OCI-LY1 (cell line): Measurements from ENCODE around the gene OSBPL1A.

Source experiments
- H2AFZ ChIP-seq: fragments of 200-600 bp; sonication (generic), shearing (Covaris generic); 2 replicates; pipeline ENCODE4 v1.6.0; 2014; ENCODE audit warnings: antibody characterized with exemption, mild to moderate bottlenecking, low read length
- H3F3A ChIP-seq: fragments of 200-600 bp; sonication (generic), shearing (Covaris generic); 2 replicates; pipeline ENCODE4 v1.6.0; 2014; ENCODE audit warnings: mild to moderate bottlenecking, antibody characterized with exemption, low read length, moderate library complexity; ENCODE audit not compliant: insufficient read depth
- H3K27ac ChIP-seq: fragments of 200-600 bp; sonication (generic); 2 replicates; pipeline ENCODE4 v1.5.1; 2014; ENCODE audit warnings: low read length, mixed run types, mild to moderate bottlenecking, low read depth; ENCODE audit not compliant: poor library complexity, severe bottlenecking
- H3K27me3 ChIP-seq: fragments of 200-600 bp; sonication (generic); 2 replicates; pipeline ENCODE4 v1.6.0; 2014; ENCODE audit warnings: antibody characterized with exemption, mild to moderate bottlenecking, low read length, moderate library complexity; ENCODE audit not compliant: insufficient read depth
- H3K36me3 ChIP-seq: fragments of 200-600 bp; sonication (generic); 2 replicates; pipeline ENCODE4 v1.6.1; 2014; ENCODE audit warnings: mild to moderate bottlenecking, antibody characterized with exemption, low read length, moderate library complexity, mixed read lengths; ENCODE audit not compliant: insufficient read depth
- H3K4me1 ChIP-seq: fragments of 200-600 bp; sonication (generic); 2 replicates; pipeline ENCODE4 v1.5.1; 2014; ENCODE audit warnings: mild to moderate bottlenecking, low read length, moderate library complexity; ENCODE audit not compliant: insufficient read depth, severe bottlenecking
- H3K4me2 ChIP-seq: fragments of 200-600 bp; sonication (generic), shearing (Covaris generic); 2 replicates; pipeline ENCODE4 v1.6.1; 2014; ENCODE audit warnings: low read length
- H3K4me3 ChIP-seq: fragments of 200-600 bp; sonication (generic); 2 replicates; pipeline ENCODE4 v1.5.1; 2014; ENCODE audit warnings: low read length, low read depth, mild to moderate bottlenecking, mixed read lengths; ENCODE audit not compliant: poor library complexity, severe bottlenecking
- H3K79me2 ChIP-seq: fragments of 200-600 bp; shearing (Covaris generic); 2 replicates; pipeline ENCODE4 v1.6.1; 2016; ENCODE audit warnings: mixed run types, low read length, mixed read lengths; ENCODE audit not compliant: insufficient read depth
- H3K9ac ChIP-seq: fragments of 200-600 bp; sonication (generic), shearing (Covaris generic); 2 replicates; pipeline ENCODE4 v1.6.1; 2014; ENCODE audit warnings: mild to moderate bottlenecking, low read length, mixed read lengths
- H3K9me2 ChIP-seq: fragments of 200-600 bp; sonication (generic), shearing (Covaris generic); 2 replicates; pipeline ENCODE4 v1.6.1; 2014; ENCODE audit warnings: low read depth, mild to moderate bottlenecking, low read length, mixed read lengths
- H3K9me3 ChIP-seq: fragments of 200-600 bp; shearing (Covaris generic); 2 replicates; pipeline ENCODE4 v1.6.1; 2014; ENCODE audit warnings: low read length, mixed read lengths
- H4K20me1 ChIP-seq: fragments of 200-600 bp; sonication (generic), shearing (Covaris generic); 2 replicates; pipeline ENCODE4 v1.6.0; 2016; ENCODE audit warnings: mild to moderate bottlenecking, low read length; ENCODE audit not compliant: insufficient read depth
- CTCF ChIP-seq: fragments of 200-600 bp; sonication (generic), shearing (Covaris generic); IDR thresholded peaks from 2 replicates; pipeline ENCODE4 v1.5.1; 2017; ENCODE audit warnings: mild to moderate bottlenecking, antibody characterized with exemption, low read length, moderate library complexity, mixed read lengths
- EZH2 ChIP-seq: fragments of 200-600 bp; sonication (generic), shearing (Covaris generic); IDR thresholded peaks from 2 replicates; pipeline ENCODE4 v1.8.0; 2017; ENCODE audit warnings: borderline replicate concordance, mixed run types, mild to moderate bottlenecking, antibody characterized with exemption, low read length, moderate library complexity, mixed read lengths

Gene OSBPL1A

GRCh38 chr18:24118750-24119577 is 278.7 kb downstream of the OSBPL1A start:
- no peaks in the 10 kb centered on the region for H3K4me1 ChIP-seq
- H3K36me3 ChIP-seq = no peaks in the 10 kb centered on the region
- H4K20me1 ChIP-seq = no peaks in the 10 kb centered on the region
- no peak overlapping the region for H3K9ac ChIP-seq
- no peaks in the 10 kb centered on the region for H3K79me2 ChIP-seq
- H3F3A ChIP-seq = no peaks in the 10 kb centered on the region
- TF ChIP-seq CTCF (peak; percentile 82), EZH2 (no peak)
- no peaks in the 10 kb centered on the region for H3K9me3 ChIP-seq
- no peaks in the 10 kb centered on the region for H3K9me2 ChIP-seq
- no peak overlapping the region for H2AFZ ChIP-seq
- H3K27ac ChIP-seq = no peak overlapping the region
- H3K27me3 ChIP-seq = no peaks in the 10 kb centered on the region
- H3K4me2 ChIP-seq = no peak overlapping the region
- no peak overlapping the region for H3K4me3 ChIP-seq

- no peak overlapping the region for H3K27ac ChIP-seq
- no peaks in the 10 kb centered on the region for H3K27me3 ChIP-seq
- H3K4me3 ChIP-seq = no peak overlapping the region
- no peaks in the 10 kb centered on the region for H4K20me1 ChIP-seq
- H3K9me3 ChIP-seq = no peaks in the 10 kb centered on the region
- no peaks in the 10 kb centered on the region for H3K79me2 ChIP-seq
- H3F3A ChIP-seq = no peaks in the 10 kb centered on the region
- H3K9me2 ChIP-seq = no peaks in the 10 kb centered on the region
- H3K4me2 ChIP-seq = no peak overlapping the region
- H3K9ac ChIP-seq = no peak overlapping the region
- TF ChIP-seq CTCF = no peak
- no peak for TF ChIP-seq EZH2
- H3K4me1 ChIP-seq = no peaks in the 10 kb centered on the region
- no peaks in the 10 kb centered on the region for H3K36me3 ChIP-seq
- no peak overlapping the region for H2AFZ ChIP-seq
Measured at GRCh38 chr18:24115628-24116027, 282.0 kb downstream of the OSBPL1A start.

DNA sequence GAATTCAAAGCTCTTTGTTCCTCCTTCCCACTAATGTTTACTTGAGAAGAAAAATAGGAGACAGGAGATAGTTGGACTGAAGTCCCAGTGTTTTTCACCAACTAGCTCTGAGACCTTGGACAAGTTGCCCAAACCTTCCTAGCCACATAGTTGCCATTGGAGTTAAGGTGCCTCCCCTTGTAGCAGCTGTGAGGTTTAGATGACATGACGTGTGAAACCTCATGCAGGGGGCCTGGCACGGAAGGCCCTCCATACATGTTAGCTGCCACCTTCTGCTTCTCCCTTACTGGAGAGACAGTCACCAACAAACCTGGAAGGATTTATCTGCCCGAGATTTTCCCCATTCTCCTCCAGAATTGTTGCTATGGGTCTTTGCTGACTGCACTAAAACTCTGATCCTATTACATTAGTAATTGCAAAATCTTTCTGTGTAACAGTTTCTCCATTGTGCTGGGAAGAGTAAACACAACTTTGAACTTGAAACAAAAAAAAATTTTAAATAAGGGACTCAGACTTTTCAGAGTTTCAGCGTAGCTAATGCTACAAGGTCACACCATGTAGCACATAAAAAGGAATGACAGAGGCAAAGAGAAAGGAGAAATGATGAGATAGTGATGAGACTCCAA is 282.6 kb downstream of the OSBPL1A start:
- no peaks in the 10 kb centered on the region for H3K9me2 ChIP-seq
- no peak overlapping the region for H3K4me2 ChIP-seq
- no peaks in the 10 kb centered on the region for H3F3A ChIP-seq
- H3K4me1 ChIP-seq = no peaks in the 10 kb centered on the region
- no peak for TF ChIP-seq EZH2
- TF ChIP-seq CTCF = no peak
- H3K4me3 ChIP-seq = no peak overlapping the region
- no peaks in the 10 kb centered on the region for H3K79me2 ChIP-seq
- no peak overlapping the region for H3K27ac ChIP-seq
- H4K20me1 ChIP-seq = no peaks in the 10 kb centered on the region
- H3K27me3 ChIP-seq = no peaks in the 10 kb centered on the region
- H3K9me3 ChIP-seq = no peaks in the 10 kb centered on the region
- H3K9ac ChIP-seq = no peak overlapping the region
- H2AFZ ChIP-seq = no peak overlapping the region
- no peaks in the 10 kb centered on the region for H3K36me3 ChIP-seq
